K562 (cell line): ENCODE results near the gene ABHD8. TPM values are rescaled to one million over a fixed set of nuclear protein-coding genes. Genes with fewer than 3 reads are reported as not detected.

Experiments used
- ATAC-seq: fragments of 200-7000 bp; cut with Tn5 transposase; 3 replicates; pipeline ENCODE4 v1.9.1; 2020; ENCODE audit warnings: moderate library complexity
- BruUV-seq: library from RNA; stranded (reverse); fragments of 400-500 nt; replicated peaks from 2 replicates; lab custom pipeline; 2021; lab: Mats Ljungman, UMichigan
- CTCF ChIA-PET: fragments of 300-600 bp; formaldehyde crosslinking; extraction: SDS; loops from one replicate; lab custom pipeline; 2021; ENCODE audit warnings: low intra/inter-chr PET ratio; lab: Yijun Ruan, JAX
- POLR2A ChIA-PET: fragments of 300-600, 350-650 bp; sonication (Branson Sonifier 250); formaldehyde crosslinking; extraction: SDS; loops from one replicate; lab custom pipeline; 2021; ENCODE audit warnings: antibody characterized with exemption, inconsistent platforms; lab: Yijun Ruan, JAX
- DNase-seq, 4 experiments: peaks; one replicate each; pipeline versions ENCODE4 v3.0.0 to v3.0.0-alpha.2; 2011 to 2018; ENCODE audit warnings: low spot score in 3 of 4, mixed read lengths in 3 of 4; ENCODE audit errors: extremely low read depth in 1 of 4
- FAIRE-seq: peaks from 2 replicates; lab custom pipeline; 2011; peaks lifted over from hg19 to GRCh38; lab: Jason Lieb, UNC
- H2AFZ ChIP-seq: 2 replicates; pipeline ENCODE4 v1.6.0; 2011; ENCODE audit warnings: low read depth, low read length, control low read depth, inconsistent platforms
- H3K27ac ChIP-seq: fragments of 200-600 bp; 3 replicates; pipeline ENCODE4 v1.8.0; 2011; ENCODE audit warnings: low read depth, mild to moderate bottlenecking, control low read depth, inconsistent platforms, low read length, moderate library complexity, mixed read lengths; ENCODE audit errors: extremely low read depth
- H3K27me3 ChIP-seq, 2 experiments: fragments of 300-600 bp in 1 of 2; 2 replicates in 1 of 2; 3 replicates in 1 of 2; pipeline versions ENCODE4 v1.6.0 to v1.8.0; 2011; ENCODE audit warnings: inconsistent platforms in 2 of 2, low read length in 2 of 2, mild to moderate bottlenecking in 1 of 2, mixed read lengths in 1 of 2, moderate library complexity in 1 of 2; ENCODE audit not compliant: control insufficient read depth in 2 of 2, insufficient read depth in 2 of 2
- H3K36me3 ChIP-seq: fragments of 300-600 bp; 3 replicates; pipeline ENCODE4 v1.8.0; 2011; ENCODE audit warnings: mild to moderate bottlenecking, low read length, inconsistent platforms; ENCODE audit not compliant: control insufficient read depth, insufficient read depth
- H3K4me1 ChIP-seq, 2 experiments: fragments of 200-600 bp in 1 of 2; replicated peaks in 1 of 2; 2 replicates in 1 of 2; 3 replicates in 1 of 2; pipeline versions ENCODE4 v1.5.1 to v1.8.0; 2011; ENCODE audit warnings: inconsistent platforms in 2 of 2, low read length in 2 of 2, mild to moderate bottlenecking in 1 of 2, mixed read lengths in 1 of 2, moderate library complexity in 1 of 2; ENCODE audit not compliant: control insufficient read depth in 2 of 2, insufficient read depth in 2 of 2
- H3K4me2 ChIP-seq: 2 replicates; pipeline ENCODE4 v1.6.1; 2011; ENCODE audit warnings: low read length, control low read depth, inconsistent platforms, mixed read lengths; ENCODE audit not compliant: insufficient read depth
- H3K4me3 ChIP-seq: fragments of 200-600 bp; sonication (generic), shearing (Covaris generic); 2 replicates; pipeline ENCODE4 v1.5.1; 2016; ENCODE audit warnings: control low read depth, inconsistent platforms
- H3K79me2 ChIP-seq: fragments of 200-600 bp; 3 replicates; pipeline ENCODE4 v1.8.0; 2011; ENCODE audit warnings: low read length, inconsistent platforms; ENCODE audit not compliant: control insufficient read depth, insufficient read depth
- H3K9ac ChIP-seq, 2 experiments: 2 replicates each; pipeline versions ENCODE4 v1.6.0 to v1.6.1; 2011; ENCODE audit warnings: low read depth in 2 of 2, low read length in 2 of 2, control low read depth in 1 of 2, inconsistent platforms in 1 of 2, mild to moderate bottlenecking in 1 of 2, mixed read lengths in 1 of 2; ENCODE audit not compliant: insufficient read depth in 1 of 2
- H3K9me1 ChIP-seq: one replicate; pipeline ENCODE4 v1.6.0; 2011; ENCODE audit warnings: inconsistent platforms, mild to moderate bottlenecking, low read length, moderate library complexity; ENCODE audit not compliant: control insufficient read depth, insufficient read depth
- H3K9me3 ChIP-seq: replicated peaks from 2 replicates; pipeline ENCODE4 v1.5.1; 2011; ENCODE audit warnings: low read depth, low read length, inconsistent platforms; ENCODE audit not compliant: control insufficient read depth, insufficient read depth
- H4K20me1 ChIP-seq: replicated peaks from 2 replicates; pipeline ENCODE4 v1.6.1; 2011; ENCODE audit warnings: low read length, inconsistent platforms, mixed read lengths; ENCODE audit not compliant: control insufficient read depth, insufficient read depth
- ASH1L ChIP-seq: fragments of 450-650 bp; IDR thresholded peaks from 2 replicates; pipeline ENCODE4 v1.6.1; 2018; ENCODE audit warnings: borderline replicate concordance, mild to moderate bottlenecking, low read depth; ENCODE audit not compliant: partially characterized antibody
- CEBPB ChIP-seq: fragments of 450-650 bp; IDR thresholded peaks from 2 replicates; pipeline ENCODE4 v1.6.1; 2016; ENCODE audit warnings: missing genetic modification characterization, missing compliant biosample characterization
- GTF3C2 ChIP-seq: IDR thresholded peaks from 3 replicates; pipeline ENCODE4 v1.6.1; 2011; ENCODE audit warnings: borderline replicate concordance, mild to moderate bottlenecking, moderate library complexity; ENCODE audit not compliant: insufficient read length; ENCODE audit errors: extremely low read depth
- POLR3A ChIP-seq: IDR thresholded peaks from 2 replicates; pipeline ENCODE4 v1.6.1; 2011; ENCODE audit warnings: borderline replicate concordance, mild to moderate bottlenecking, moderate library complexity; ENCODE audit not compliant: insufficient read length, insufficient read depth; ENCODE audit errors: extremely low read depth
- SMARCC2 ChIP-seq: fragments of 450-650 bp; IDR thresholded peaks from 2 replicates; pipeline ENCODE4 v1.6.1; 2017; ENCODE audit warnings: antibody characterized with exemption, moderate library complexity, mild to moderate bottlenecking, low read depth
- WGBS: fragments of 100-300 bp; shearing (Covaris generic); methylation state at CpG from one replicate; pipeline ENCODE4 v1.1.6; 2016; ENCODE audit warnings: low coverage, mixed read lengths; ENCODE audit not compliant: insufficient coverage; ENCODE audit errors: missing lambda C conversion rate; 5-methylcytosine and 5-hydroxymethylcytosine counted together
- in situ Hi-C: fragments of 300-500 bp; cut with MboI; formaldehyde crosslinking; loops from 4 replicates; pipeline ENCODE4 v1.15.0; 2018; ENCODE audit warnings: inconsistent platforms, mixed read lengths
- intact Hi-C: fragments of 100-400 bp; cut with micrococcal nuclease; formaldehyde crosslinking; loops from 2 replicates; pipeline ENCODE4 v1.14.2; 2022
- polyA plus RNA-seq, 8 experiments: library from polyadenylated mRNA; depleted of rRNA in 4 of 8; stranded (reverse) in 5 of 8; unstranded in 3 of 8; fragments of >200 nt; fragmentation: Nextera tagmentation in 2 of 8; fragmentation: Illumina TruSeq in 1 of 8; extraction: Ambion mirVana in 2 of 8; extraction: Trizol in 1 of 8; gene quantifications; 2 replicates each; pipeline versions ENCODE4 v1.2.1 to v1.2.3, GENCODE V29; 2011 to 2014; ENCODE audit warnings: inconsistent platforms in 1 of 8, missing spikeins in 1 of 8
- total RNA-seq, 7 experiments: library from RNA; depleted of rRNA in 6 of 7; stranded (reverse); fragments of >200 nt in 6 of 7; fragmentation: Illumina TruSeq in 2 of 7; extraction: Trizol in 2 of 7; gene quantifications; 2 replicates each; pipeline versions ENCODE4 v1.2.1 to v1.2.3, GENCODE V29; 2011 to 2021; ENCODE audit warnings: low replicate concordance in 1 of 7

ABHD8 gene
- total and polyA plus RNA-seq, 9 of the 15 experiments (the other 6 are each of a cell fraction or from before 2014, with no cell fraction given), result 0.04 to 6.6 (median 2.0) TPM; not detected in 1

- 13% methylated on average over 8 of the region's 8 CpGs for WGBS
- H2AFZ ChIP-seq, result peak overlapping the region; percentile 53; the same call in 1 of the 2 replicates
- DNase-seq, result peak in 1 of 4 experiments; percentile 50
- ChIA-PET POLR2A (interaction anchor here (0.6 to 7.7 kb wide), 7 partner anchors 8 to 82 kb away, joined by 3 to 78 read pairs (median 4); partner anchors contain the start of gene ANO8), CTCF (no interaction called here)
- peaks cover 61% of the 10 kb centered on the region for H3K79me2 ChIP-seq
- H3K4me3 ChIP-seq, result peak overlapping the region; percentile 94
- FAIRE-seq, result peak; percentile 15
- no peak for ATAC-seq
- BruUV-seq, result no TSS peak
- no peaks in the 10 kb centered on the region for H3K9me1 ChIP-seq
- H3K27me3 ChIP-seq, result no peaks in the 10 kb centered on the region
- peak overlapping the region; percentile 84 to 86; a peak in 3 of 4 replicates for H3K9ac ChIP-seq
- 0 out of 2 replicates have a peak, but pooled peaks cover 5% of the 10 kb centered on the region for H4K20me1 ChIP-seq
- H3K4me2 ChIP-seq, result peak overlapping the region; percentile 64
- peaks cover 29 to 71% of the 10 kb centered on the region in 2 experiments; a peak in 4 of 5 replicates for H3K4me1 ChIP-seq
- in situ Hi-C loops, result no loop called here
- TF ChIP-seq POLR3A, result peak; percentile 26
- no peak for TF ChIP-seq SMARCC2
- peak; percentile 14 for TF ChIP-seq ASH1L
- TF ChIP-seq CEBPB (tag), result peak; percentile 78
- peak; percentile 37 for TF ChIP-seq GTF3C2
- H3K27ac ChIP-seq, result peak overlapping the region; percentile 58
- intact Hi-C loops, result loop anchor here (2.0 kb wide), 1 partner anchor 47 kb away; no protein-coding TSS in a partner anchor
- no peaks in the 10 kb centered on the region for H3K9me3 ChIP-seq
- H3K36me3 ChIP-seq, result peaks cover 24% of the 10 kb centered on the region
These were observed 4.7 kb upstream of the ABHD8 start for GRCh38 chr19:17307876-17308377.
